Osteocyte (in vitro differentiated cells): ENCODE results near the gene SMG1. TPM values are rescaled to one million over a fixed set of nuclear protein-coding genes. Genes with fewer than 3 reads are reported as not detected.

ENCODE experiments used
- DNase-seq: peaks from one replicate; pipeline ENCODE4 v3.0.0; 2021; ENCODE audit warnings: mixed read lengths; ENCODE audit not compliant: unreplicated experiment; ENCODE audit errors: extremely low spot score
- H3K27ac Mint-ChIP-seq: one replicate; pipeline ENCODE4 v1.8.0; 2021; ENCODE audit warnings: mild to moderate bottlenecking, mixed read lengths; ENCODE audit not compliant: unreplicated experiment
- H3K27me3 Mint-ChIP-seq: one replicate; pipeline ENCODE4 v1.8.0; 2021; ENCODE audit warnings: mixed read lengths; ENCODE audit not compliant: unreplicated experiment
- H3K36me3 Mint-ChIP-seq: one replicate; pipeline ENCODE4 v1.8.0; 2021; ENCODE audit warnings: mixed read lengths; ENCODE audit not compliant: unreplicated experiment
- H3K4me1 Mint-ChIP-seq: one replicate; pipeline ENCODE4 v1.8.0; 2021; ENCODE audit warnings: mixed read lengths; ENCODE audit not compliant: unreplicated experiment
- H3K4me3 Mint-ChIP-seq: one replicate; pipeline ENCODE4 v1.8.0; 2021; ENCODE audit warnings: mild to moderate bottlenecking, moderate library complexity, mixed read lengths; ENCODE audit not compliant: unreplicated experiment
- H3K9me3 Mint-ChIP-seq: one replicate; pipeline ENCODE4 v1.8.0; 2021; ENCODE audit warnings: mixed read lengths; ENCODE audit not compliant: unreplicated experiment
- total RNA-seq: library from RNA; stranded (reverse); gene quantifications from 2 replicates; pipeline ENCODE4 v1.2.1, GENCODE V29; 2021
- TF ChIP-seq, protein P1 (sequence below): fragments of 200-600 bp; sonication (generic); IDR thresholded peaks from 2 replicates; pipeline ENCODE4 v1.5.0; 2021; ENCODE audit warnings: antibody characterized with exemption, mild to moderate bottlenecking, moderate library complexity

The SMG1 gene
- total RNA-seq, 1 donor from 2014 or later = 77.9 TPM

DNA sequence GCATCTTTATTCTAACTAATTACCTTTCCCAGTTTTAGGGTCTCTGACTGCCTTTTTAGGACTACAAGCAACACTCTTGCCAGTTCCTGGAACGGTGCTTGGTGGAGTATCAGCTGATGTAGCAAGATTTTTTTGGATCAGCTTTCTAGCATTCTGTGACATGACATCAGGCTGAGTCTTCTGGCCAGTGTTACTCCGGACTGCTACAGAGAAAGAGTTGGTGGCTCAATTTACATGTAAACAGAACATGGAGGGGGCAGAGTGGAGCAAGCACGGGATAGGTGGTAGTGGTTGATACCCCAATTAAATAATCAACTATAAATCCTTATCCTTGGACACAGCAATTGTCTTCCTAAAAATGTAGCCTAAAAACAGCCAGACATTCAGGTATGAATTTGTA is 114.3 kb downstream of the SMG1 start:
- Mint-ChIP-seq H3K27ac (no peak overlapping the region), H3K4me1 (no peaks in the 10 kb centered on the region), H3K36me3 (peaks cover 57% of the 10 kb centered on the region)

DNA sequence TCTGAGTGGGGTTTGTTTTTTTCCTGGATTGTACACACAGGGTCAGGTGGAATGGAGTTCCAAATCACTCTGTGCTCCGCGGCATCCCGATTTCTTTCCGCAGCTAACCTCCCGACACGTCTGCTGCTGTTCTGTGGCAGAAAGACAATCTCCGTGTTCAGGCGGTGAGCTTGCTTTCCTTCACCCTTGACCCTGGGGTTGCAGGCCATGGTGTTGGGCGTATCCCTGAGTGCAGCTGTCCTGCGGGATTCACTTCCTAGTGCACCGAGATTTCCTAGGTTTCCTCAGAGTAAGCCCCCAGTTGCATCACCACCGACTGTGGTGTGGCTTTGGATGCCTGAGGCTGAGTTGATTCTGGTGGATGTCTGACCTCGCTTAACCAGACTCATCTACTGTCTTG is 117.0 kb downstream of the SMG1 start:
- TF ChIP-seq, protein P1, sequence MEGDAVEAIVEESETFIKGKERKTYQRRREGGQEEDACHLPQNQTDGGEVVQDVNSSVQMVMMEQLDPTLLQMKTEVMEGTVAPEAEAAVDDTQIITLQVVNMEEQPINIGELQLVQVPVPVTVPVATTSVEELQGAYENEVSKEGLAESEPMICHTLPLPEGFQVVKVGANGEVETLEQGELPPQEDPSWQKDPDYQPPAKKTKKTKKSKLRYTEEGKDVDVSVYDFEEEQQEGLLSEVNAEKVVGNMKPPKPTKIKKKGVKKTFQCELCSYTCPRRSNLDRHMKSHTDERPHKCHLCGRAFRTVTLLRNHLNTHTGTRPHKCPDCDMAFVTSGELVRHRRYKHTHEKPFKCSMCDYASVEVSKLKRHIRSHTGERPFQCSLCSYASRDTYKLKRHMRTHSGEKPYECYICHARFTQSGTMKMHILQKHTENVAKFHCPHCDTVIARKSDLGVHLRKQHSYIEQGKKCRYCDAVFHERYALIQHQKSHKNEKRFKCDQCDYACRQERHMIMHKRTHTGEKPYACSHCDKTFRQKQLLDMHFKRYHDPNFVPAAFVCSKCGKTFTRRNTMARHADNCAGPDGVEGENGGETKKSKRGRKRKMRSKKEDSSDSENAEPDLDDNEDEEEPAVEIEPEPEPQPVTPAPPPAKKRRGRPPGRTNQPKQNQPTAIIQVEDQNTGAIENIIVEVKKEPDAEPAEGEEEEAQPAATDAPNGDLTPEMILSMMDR = no peak
- Mint-ChIP-seq H3K4me3 (no peak overlapping the region), H3K27me3 (no peaks in the 10 kb centered on the region), H3K36me3 (peaks cover 45% of the 10 kb centered on the region), H3K4me1 (peaks cover 13% of the 10 kb centered on the region), H3K27ac (no peak overlapping the region), H3K9me3 (no peaks in the 10 kb centered on the region)
- DNase-seq = no peak

More for the DNA sequence above, 114.3 kb downstream of the SMG1 start:
- Mint-ChIP-seq H3K4me3 (no peak overlapping the region), H3K27me3 (no peaks in the 10 kb centered on the region), H3K9me3 (no peaks in the 10 kb centered on the region)
- DNase-seq = no peak
- TF ChIP-seq, protein P1 = no peak

DNA sequence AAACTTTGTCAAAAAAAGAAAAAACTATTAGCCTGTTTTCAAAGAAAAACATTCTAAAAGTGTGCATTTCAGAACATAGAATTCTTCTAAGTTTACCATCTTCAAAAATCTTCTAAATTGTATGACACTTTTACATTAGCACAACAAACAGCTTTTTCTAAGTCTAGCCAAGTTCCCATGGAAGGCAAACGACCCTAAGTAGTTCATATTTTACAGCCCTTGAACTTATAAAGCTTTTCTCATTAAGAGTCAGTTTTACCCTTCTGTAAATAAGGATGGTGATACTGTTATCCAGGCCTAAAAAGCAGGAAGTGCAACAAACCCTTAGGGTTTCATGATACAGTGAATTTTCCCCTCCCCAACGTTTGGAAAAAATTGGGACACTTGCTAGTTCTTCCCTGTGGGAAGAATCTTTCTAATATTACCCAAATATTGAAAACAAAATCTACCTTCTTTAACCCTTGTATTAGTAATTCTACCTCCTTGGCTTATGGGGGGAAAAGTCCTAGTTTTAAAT is 120.9 kb downstream of the SMG1 start:
- DNase-seq = no peak
- peak overlapping the region; percentile 72 for H3K27ac Mint-ChIP-seq
- H3K27me3 Mint-ChIP-seq = no peaks in the 10 kb centered on the region
- H3K4me3 Mint-ChIP-seq = no peak overlapping the region
- peaks cover 23% of the 10 kb centered on the region for H3K36me3 Mint-ChIP-seq
- TF ChIP-seq, protein P1 = no peak
- H3K9me3 Mint-ChIP-seq = no peaks in the 10 kb centered on the region
- peaks cover 38% of the 10 kb centered on the region for H3K4me1 Mint-ChIP-seq

DNA sequence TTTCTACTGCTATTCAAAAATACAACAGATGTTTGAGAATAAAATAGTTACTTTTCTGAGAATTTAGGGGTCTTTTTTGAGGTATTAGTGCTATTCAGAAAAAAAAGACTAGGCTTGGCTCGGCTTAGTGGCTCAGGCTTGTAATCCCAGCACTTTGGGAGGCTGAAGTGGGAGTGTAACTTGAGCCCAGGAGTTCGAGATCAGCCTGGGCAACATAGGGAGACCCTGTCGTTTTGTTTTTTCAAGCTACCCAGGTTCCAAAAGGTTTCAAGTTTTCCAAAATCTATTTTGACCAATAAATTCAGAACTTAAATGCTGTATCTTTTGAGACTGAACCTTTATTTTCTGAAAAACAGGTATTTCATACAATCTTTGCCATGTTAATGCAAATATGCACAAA is 121.7 kb downstream of the SMG1 start:
- H3K27ac Mint-ChIP-seq = peak overlapping the region; percentile 72
- H3K36me3 Mint-ChIP-seq = peaks cover 16% of the 10 kb centered on the region
- peaks cover 46% of the 10 kb centered on the region for H3K4me1 Mint-ChIP-seq
- TF ChIP-seq, protein P1 = no peak
- DNase-seq = no peak
- no peak overlapping the region for H3K4me3 Mint-ChIP-seq
- no peaks in the 10 kb centered on the region for H3K27me3 Mint-ChIP-seq
- no peaks in the 10 kb centered on the region for H3K9me3 Mint-ChIP-seq

DNA sequence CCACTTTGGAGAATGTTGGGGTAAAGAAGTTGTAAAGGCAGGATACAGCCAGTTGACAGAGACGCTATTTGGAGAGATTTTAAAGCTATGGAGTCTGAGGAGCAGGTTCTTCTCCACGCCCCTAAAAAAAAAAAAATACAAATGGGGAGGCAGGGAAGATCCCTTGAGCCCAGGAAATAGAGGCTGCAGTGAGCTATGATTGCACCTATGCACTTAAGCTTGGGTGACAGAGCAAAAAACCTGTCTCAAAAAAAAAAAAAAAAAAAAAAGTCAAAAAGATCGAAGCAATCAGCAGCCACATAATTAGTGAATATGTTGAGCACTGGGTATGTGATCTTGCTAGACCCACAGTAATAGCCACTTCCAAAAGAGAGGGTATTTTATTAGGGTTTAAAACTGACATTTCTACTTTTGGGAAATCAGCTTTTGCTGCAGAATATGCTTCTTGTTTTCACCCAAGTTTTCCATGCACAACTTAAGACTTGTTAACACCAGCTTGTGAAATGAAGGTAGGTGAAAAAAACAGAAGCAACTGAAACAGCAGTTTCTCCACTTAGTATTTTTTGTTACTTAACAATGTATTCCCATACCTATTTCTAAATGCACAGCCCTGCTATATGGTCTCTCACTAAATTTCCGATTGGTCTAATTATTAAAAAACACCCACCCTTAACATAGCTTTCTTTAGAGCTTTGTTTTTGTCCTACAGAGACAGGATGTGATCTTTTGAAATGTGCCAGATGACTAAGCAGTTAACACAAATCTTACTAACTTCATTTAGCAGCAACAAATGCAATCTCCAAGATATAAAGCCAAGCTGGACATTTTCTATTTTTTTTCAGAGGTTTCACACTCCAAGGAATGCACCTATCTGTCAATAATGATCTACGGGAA is 122.4 kb downstream of the SMG1 start:
- Mint-ChIP-seq H3K4me3 (no peak overlapping the region), H3K36me3 (peaks cover 9% of the 10 kb centered on the region), H3K27ac (peak overlapping the region; percentile 99), H3K9me3 (no peaks in the 10 kb centered on the region), H3K27me3 (no peaks in the 10 kb centered on the region), H3K4me1 (peaks cover 53% of the 10 kb centered on the region)
- DNase-seq = no peak
- TF ChIP-seq, protein P1 = no peak
